C4-2B (cell line): Measurements from ENCODE around the gene SCAP.

Experiments
- H3K27ac ChIP-seq: fragments of 450-650 bp; 2 replicates; pipeline ENCODE4 v1.5.1; 2017
- CTCF ChIP-seq: fragments of 450-650 bp; conservative IDR thresholded peaks from 2 replicates; pipeline ENCODE4 v1.5.1; 2017; ENCODE audit warnings: mild to moderate bottlenecking
- ZFX ChIP-seq: fragments of 450-650 bp; IDR thresholded peaks from 2 replicates; pipeline ENCODE4 v1.6.1; 2017

Gene SCAP

GRCh38 chr3:47430606-47431005 lies 45.1 kb downstream of the SCAP start:
- TF ChIP-seq ZFX (no peak), CTCF (no peak)

GRCh38 chr3:47429476-47430270 lies 46.1 kb downstream of the SCAP start:
- TF ChIP-seq CTCF (no peak), ZFX (no peak)
- H3K27ac ChIP-seq: no peak overlapping the region; the same call in 1 of the 2 replicates

More at GRCh38 chr3:47430606-47431005, 45.1 kb downstream of the SCAP start:
- no peak overlapping the region; the same call in 1 of the 2 replicates for H3K27ac ChIP-seq

- no peak overlapping the region for H3K27ac ChIP-seq
- TF ChIP-seq ZFX: no peak
- no peak for TF ChIP-seq CTCF
Measured at GRCh38 chr3:47428662-47429061, 47.1 kb downstream of the SCAP start.

GRCh38 chr3:47427866-47428265 lies 47.9 kb downstream of the SCAP start:
- H3K27ac ChIP-seq: no peak overlapping the region
- TF ChIP-seq ZFX (no peak), CTCF (no peak)

GRCh38 chr3:47425959-47426358 lies 49.8 kb downstream of the SCAP start:
- TF ChIP-seq ZFX: no peak
- no peak for TF ChIP-seq CTCF
- H3K27ac ChIP-seq: no peak overlapping the region

- no peak overlapping the region for H3K27ac ChIP-seq
- TF ChIP-seq ZFX (no peak), CTCF (no peak)
Measured at GRCh38 chr3:47425383-47425778, 50.4 kb downstream of the SCAP start.

- H3K27ac ChIP-seq: no peak overlapping the region
Measured at GRCh38 chr3:47424434-47425382, 51.0 kb downstream of the SCAP start.

More at GRCh38 chr3:47424434-47425382, 51.0 kb downstream of the SCAP start:
- no peak for TF ChIP-seq CTCF
